ENCODE data around the gene DNAH7.

DNAH7 gene

DNA sequence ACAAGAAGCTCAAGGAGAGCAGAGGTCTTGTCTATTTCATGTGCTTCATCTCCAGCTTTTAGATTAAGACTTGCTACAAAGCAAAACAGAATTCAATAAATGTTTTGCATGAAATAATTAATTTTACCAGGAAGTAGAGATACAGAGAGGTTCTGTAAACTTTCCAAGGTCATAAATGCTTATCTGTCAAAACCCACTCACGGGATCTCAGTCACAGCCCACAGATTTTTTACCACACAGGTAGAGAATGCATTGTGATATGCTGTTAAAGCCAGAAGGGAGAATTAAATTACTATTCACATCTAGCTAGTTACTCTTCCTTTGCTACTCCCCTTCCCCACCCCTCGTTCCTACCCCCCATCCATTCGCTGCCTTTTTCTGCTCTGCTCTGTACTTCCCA lies 205.5 kb downstream of the DNAH7 start:
- DNase-seq (ENCODE audit: low spot score) = no peak

GRCh38 chr2:195861821-195862220 lies 206.8 kb downstream of the DNAH7 start:
- DNase-seq (ENCODE audit: low spot score) = no peak

DNA sequence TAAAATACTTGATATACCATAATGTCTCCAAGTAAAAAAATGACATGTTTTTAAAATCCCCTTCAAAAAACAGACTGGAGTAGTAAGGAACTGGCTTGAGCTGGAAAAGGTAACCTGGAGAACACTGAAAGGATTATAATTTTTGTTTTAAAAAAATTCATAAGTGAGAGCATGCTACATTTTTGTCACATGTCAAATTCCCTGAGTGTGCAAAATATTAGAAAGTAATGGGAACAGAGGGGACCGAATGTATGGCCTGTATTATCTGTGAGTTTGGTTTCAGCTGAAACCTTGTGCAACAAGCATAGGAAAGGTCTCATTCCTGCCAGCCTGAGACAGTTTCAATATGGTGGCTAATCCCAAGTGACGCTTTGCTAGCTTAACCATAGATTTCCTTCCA lies 209.1 kb downstream of the DNAH7 start:
- no peak for DNase-seq (ENCODE audit: low spot score)

DNA sequence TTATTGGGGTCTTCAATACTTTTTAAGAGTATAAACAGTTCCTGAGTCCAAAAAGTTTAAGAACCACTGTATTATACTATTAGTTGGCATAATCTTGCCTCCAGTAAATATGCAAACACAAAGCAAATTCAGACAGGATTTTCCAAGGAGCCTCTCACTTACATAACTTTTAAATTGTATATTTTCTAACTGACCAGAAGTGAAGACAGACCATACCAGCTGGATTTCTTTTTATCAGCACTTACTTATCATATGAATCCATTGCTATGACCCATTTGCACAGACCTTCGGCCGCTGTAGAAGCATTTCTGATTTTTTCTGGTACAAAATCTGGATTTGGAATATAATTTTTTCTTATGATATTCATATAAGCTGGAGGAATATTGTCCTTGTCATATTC lies 211.5 kb downstream of the DNAH7 start:
- DNase-seq (ENCODE audit: low spot score) = no peak

GRCh38 chr2:195850764-195851163 lies 217.9 kb downstream of the DNAH7 start:
- no peak for DNase-seq (ENCODE audit: low spot score)

- no peak for DNase-seq (ENCODE audit: low spot score)
Observed at GRCh38 chr2:195848119-195848899, 220.3 kb downstream of the DNAH7 start.

DNA sequence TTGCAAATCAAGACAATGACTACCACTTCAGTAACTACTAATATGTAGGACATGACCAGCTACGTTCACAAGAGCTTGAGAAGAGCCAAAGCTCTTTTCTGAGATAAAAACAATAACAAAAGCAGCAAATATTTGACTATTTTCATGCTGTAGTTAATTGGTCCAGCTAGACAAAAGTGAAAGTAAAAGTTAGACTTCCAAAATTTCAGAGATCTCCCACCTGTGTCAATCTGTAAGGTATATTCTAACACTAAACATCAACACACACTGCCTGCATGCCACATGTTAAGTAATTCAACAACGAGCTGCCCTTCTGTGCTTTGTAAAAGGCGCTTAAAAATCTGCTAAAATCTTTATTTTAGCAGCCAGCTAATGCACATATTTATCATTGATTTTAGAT lies 225.7 kb downstream of the DNAH7 start:
- no peak for DNase-seq (ENCODE audit: low spot score)

GRCh38 chr2:195838002-195838401 lies 230.6 kb downstream of the DNAH7 start:
- no peak for DNase-seq (ENCODE audit: low spot score)

GRCh38 chr2:195836002-195836401 lies 232.6 kb downstream of the DNAH7 start:
- no peak for DNase-seq (ENCODE audit: low spot score)

- DNase-seq (ENCODE audit: low spot score) = no peak
Observed at GRCh38 chr2:195834836-195835235, 233.8 kb downstream of the DNAH7 start.

GRCh38 chr2:195830968-195831950 lies 237.4 kb downstream of the DNAH7 start:
- no peak for DNase-seq (ENCODE audit: low spot score)

DNA sequence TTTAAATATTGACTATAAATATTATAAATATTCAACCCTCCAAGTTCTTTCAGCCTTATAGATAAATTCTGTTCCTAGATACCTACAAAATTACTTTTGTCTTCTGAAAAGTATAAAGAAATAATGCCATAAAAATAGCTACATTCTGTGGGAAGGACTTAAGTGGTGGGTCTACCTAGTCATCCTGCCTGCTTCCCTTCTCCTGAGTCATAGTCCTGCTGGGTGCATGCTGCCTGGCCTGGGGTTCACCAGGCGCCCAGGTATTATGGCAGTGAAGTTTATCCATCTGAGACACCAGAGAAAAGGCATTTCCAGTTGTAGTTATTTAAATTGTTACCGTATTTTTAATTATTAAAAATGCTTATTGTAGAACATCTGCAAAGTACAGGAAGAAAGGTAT lies 244.2 kb downstream of the DNAH7 start:
- DNase-seq (ENCODE audit: low spot score) = peak; percentile 42

DNA sequence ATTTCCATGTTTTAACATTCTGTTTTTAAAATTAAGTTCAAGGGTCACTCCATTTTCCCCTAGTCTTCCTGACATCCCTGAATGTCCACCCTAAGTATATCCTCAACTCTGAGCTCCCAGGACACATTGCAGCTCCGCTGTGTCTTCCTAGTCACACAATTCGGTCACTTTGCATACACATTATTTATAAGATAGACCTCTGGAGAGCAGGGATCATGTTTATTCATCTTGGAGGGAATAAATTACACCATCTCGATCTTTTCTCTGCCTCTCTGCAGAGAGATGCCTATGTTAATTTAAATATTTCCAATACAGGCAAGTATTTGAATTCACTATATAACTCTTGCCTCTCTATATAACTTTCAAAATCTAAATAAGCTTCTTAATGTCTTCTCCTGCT lies 245.4 kb downstream of the DNAH7 start:
- no peak for DNase-seq (ENCODE audit: low spot score)

GRCh38 chr2:195821566-195821932 lies 247.1 kb downstream of the DNAH7 start:
- no peak for DNase-seq (ENCODE audit: low spot score)

- no peak for DNase-seq (ENCODE audit: low spot score)
Observed at GRCh38 chr2:195820867-195821565, 247.6 kb downstream of the DNAH7 start.

DNA sequence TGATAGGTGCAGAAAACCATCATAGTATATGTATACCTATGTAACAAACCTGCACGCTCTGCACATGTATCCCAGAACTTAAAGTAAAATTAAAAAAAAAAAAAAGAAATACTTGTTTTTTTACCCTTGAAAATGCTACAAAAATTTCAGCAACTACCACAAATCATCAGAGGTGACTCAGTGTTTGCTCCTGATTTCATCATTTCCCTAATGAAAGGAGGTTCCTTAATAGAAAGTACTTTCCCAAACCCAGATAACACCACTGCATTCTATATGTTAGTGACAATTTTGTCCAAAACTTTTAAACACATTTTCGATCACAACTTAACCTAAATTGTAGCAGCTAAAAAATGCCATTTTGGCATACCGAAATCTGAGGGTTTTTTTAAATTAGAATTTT lies 248.3 kb downstream of the DNAH7 start:
- peak; percentile 2 for DNase-seq (ENCODE audit: low spot score)

DNA sequence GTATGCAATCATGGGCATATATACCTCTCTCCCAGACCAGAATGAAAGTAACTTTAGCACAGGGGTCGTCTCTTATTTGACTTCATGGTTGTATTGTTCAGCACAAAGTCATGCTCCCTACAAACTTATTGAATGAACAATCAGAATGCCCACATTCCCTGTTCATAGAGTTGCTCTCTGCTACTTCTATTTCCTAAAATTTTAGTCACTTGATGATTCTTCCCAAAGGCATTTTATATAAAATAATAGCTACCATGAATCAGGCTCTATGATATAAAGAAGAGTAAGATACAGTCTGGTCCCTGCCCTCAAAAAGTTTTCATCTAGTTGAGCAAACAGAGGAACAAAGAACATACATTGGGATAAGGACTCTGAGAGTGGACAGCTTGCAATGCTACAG lies 249.4 kb downstream of the DNAH7 start:
- no peak for DNase-seq (ENCODE audit: low spot score)

DNA sequence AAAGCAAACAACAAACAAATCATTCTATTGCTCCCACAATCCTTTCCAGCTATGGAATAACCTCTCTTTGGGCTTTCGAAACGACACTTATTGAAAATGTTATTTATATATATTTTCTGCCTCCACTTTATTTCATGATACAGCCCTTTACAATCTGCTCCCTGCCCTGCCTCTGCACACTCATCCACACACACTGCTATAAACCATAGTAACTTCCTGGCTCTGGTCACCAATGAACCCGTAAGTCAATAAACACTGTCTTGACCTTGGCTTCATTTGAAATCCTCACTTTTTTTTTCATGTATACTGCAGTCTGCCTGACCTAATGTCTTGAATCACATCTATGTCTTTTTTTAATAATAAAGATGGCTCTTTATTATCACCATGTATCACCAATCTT lies 250.1 kb downstream of the DNAH7 start:
- no peak for DNase-seq (ENCODE audit: low spot score)

GRCh38 chr2:195818106-195818505 lies 250.5 kb downstream of the DNAH7 start:
- DNase-seq (ENCODE audit: low spot score) = no peak

GRCh38 chr2:195815083-195815482 lies 253.6 kb downstream of the DNAH7 start:
- DNase-seq (ENCODE audit: low spot score) = no peak

GRCh38 chr2:195813421-195813820 lies 255.2 kb downstream of the DNAH7 start:
- no peak for DNase-seq (ENCODE audit: low spot score)

- DNase-seq (ENCODE audit: low spot score) = no peak
Observed at GRCh38 chr2:195810340-195811098, 258.1 kb downstream of the DNAH7 start.
